GM20000 (cell line): ENCODE data around the gene RUSC1.

Experiments
- DNase-seq: peaks from one replicate; pipeline ENCODE4 v3.0.0; 2012; ENCODE audit warnings: low spot score
- TF ChIP-seq, protein P1 (sequence below): IDR thresholded peaks from 2 replicates; pipeline ENCODE4 v1.5.1; 2012; ENCODE audit warnings: mild to moderate bottlenecking, control low read depth; ENCODE audit errors: extremely low read depth, missing control alignments

RUSC1 gene

DNA sequence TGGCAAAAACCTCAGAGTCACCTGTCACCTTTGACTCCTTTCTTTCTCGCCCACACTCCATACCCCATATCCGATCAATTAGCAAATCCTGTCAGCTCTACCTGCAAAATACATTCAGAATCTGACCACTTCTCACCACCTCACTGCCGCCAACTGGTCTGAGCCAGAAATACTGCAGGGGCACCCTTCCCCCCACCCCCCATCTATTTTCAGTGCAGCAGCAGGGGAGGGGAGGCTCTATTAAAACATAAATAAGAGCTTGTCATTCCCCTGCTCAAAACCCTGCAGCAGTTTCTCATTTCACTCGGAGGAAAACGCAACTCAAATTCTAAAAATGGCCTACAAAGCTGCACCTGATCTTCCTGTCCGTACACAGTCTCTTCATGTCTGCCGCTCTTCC lies 23.3 kb upstream of the RUSC1 start:
- TF ChIP-seq, protein P1, sequence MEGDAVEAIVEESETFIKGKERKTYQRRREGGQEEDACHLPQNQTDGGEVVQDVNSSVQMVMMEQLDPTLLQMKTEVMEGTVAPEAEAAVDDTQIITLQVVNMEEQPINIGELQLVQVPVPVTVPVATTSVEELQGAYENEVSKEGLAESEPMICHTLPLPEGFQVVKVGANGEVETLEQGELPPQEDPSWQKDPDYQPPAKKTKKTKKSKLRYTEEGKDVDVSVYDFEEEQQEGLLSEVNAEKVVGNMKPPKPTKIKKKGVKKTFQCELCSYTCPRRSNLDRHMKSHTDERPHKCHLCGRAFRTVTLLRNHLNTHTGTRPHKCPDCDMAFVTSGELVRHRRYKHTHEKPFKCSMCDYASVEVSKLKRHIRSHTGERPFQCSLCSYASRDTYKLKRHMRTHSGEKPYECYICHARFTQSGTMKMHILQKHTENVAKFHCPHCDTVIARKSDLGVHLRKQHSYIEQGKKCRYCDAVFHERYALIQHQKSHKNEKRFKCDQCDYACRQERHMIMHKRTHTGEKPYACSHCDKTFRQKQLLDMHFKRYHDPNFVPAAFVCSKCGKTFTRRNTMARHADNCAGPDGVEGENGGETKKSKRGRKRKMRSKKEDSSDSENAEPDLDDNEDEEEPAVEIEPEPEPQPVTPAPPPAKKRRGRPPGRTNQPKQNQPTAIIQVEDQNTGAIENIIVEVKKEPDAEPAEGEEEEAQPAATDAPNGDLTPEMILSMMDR: no peak
- no peak for DNase-seq

DNA sequence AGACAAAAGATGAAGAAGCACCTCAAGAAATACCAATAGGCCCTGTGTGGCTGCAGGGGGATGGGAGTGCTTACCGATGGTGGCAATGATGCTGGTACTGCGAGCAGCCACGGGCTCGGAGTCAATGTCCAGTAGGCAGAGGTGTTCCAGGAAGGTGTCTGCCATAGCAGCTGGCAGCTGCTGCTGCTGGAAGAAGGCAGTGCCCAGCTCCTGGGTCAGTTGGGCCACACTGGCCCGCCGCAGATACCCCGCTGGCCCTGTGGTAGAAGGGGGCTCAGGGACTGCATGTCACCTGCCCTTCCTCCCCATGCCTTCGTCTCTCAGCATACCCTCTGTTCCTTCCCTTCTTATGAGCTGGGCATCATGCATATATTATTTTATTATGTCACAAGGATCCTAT lies 20.7 kb upstream of the RUSC1 start:
- DNase-seq: no peak
- TF ChIP-seq, protein P1: no peak

DNA sequence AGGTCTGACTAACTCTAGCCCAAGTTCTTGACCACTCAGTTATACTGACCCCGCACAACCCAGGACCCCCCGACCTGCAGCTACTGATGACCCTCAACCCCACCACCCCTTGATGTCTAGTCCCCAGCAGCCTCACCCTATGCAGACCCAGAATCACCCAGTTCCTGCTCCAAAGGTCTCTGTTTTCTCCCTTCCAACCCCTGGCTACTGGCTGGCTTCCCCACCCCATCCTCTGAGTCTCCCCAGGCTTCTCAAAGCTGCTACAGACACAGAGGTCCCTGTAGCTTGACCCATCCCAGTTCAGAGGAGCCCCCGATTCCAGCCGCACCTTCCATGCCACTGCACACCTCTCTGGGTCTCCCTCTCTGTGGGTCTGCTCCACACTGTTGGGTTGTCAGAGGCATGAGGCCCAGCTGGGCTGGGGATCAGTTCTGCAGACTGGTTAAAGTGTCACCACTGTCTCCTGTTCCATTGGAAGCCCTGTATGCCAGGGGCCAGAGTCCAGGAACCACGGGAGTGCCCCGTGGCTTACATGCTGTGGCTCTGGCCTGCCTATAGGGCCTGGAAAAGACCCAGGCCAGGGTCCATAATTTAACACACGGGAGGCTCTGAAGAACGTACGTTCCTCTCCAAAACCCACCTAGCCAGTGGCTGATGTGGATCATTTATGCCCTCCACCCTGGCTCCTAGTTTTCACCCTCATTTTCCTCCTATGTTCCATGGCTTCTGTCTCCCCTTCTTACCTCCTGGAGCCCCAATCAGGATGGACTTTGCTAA lies 20.0 kb upstream of the RUSC1 start:
- DNase-seq: no peak
- TF ChIP-seq, protein P1: no peak

DNA sequence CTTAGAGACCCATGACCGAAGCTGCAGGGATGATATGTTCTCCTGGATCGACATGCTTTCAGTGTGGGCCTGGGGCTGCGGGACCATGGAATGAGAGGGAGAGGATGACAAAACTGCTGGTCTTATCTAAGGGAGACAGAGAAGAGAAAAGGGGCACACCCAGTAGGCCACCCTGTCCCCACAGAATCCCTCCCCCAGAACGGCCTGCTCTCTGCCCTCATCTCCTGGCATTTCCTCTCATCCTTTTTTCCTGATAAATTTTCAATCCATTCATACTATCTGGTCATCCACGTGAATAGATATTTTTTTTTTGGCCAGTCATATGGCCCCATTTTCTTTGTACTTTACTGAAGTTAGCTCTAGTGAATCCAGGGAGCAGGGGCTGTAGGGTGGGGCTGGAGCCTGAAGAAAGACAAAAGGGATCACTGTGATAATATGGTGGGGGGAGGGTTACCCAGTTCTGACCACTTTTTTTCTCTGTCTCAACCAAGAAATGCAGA lies 19.3 kb upstream of the RUSC1 start, which contains the start of gene PKLR:
PKLR (minus strand) TSS at position 97 of the 500 bp plus-strand sequence; CDS start at position 54, 43 bp downstream.
- TF ChIP-seq, protein P1: no peak
- no peak for DNase-seq

DNA sequence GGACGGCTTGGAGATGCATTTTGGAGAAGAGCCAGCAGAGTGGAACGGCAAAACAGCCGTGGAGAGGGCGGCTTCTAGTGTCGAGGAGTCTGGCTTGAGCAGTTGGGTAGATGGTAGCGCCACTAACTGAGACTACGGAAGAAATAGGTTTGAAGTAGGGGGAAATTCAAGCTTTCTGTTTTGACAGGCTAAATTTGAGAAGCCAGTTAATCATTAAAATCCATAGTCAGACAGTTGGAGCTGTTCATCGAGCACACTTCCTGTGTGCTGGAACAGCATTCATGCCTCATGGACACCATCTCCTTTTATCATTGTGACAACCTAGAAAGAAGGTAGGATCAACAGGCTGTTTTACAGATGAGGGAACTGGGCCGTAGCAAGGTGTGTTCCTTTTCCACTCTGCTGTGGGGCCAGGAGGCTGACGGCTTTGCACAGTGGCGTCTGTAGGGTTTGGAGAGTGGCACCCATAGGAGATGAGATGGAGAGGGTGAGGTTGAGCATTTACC lies 16.1 kb upstream of the RUSC1 start:
- no peak for DNase-seq
- TF ChIP-seq, protein P1: no peak

DNA sequence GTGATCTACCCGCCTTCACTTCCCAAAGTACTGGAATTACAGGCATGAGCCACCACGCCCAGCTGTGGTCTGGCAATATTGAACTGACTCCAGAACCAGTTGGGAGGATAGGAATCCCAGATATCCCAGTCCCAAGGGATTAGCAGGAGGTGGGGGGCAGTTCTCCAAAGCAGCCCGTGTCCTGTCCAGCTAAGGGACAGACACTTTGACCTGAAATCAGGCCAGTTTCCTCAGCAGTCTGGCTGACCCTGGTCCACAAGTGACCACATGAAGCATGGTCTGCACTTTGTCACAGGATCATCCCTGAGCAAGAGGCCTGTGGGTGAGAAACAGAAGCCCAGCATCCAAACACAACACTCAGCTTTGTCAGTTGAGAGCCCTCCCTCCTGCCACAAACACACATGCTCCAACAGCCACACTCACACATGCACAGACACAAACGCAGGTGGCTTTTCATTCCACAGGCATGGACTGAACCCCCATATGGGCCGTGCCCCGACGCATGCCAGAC lies 14.8 kb upstream of the RUSC1 start:
- TF ChIP-seq, protein P1: no peak
- DNase-seq: no peak

DNA sequence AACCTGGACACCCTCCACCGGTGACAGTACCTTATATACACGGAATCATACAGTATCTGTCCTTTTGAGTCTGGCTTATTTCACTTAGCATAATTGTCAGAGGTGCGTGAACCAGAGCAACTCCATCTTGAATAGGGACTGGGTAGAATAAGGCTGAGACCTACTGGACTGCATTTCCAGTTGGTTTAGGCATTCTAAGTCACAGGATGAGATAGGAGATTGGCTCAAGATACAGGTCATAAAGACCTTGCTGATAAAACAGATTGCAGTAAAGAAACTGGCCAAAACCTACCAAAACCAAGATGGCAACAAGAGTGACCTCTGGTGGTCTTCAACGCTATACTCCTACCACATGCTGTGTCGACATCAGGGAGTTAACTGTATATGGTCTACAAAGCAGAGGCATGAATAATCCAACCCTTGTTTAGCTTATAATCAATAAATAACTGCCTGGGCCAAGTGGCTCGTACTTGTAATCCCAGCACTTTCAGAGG lies 13.4 kb upstream of the RUSC1 start:
- DNase-seq: no peak
- TF ChIP-seq, protein P1: no peak
